Fibroblast of villous mesenchyme (primary cell): ENCODE data around the gene ALKBH3. TPM values are rescaled to one million over a fixed set of nuclear protein-coding genes. Genes with fewer than 3 reads are reported as not detected.

Source experiments
- DNase-seq: peaks from one replicate; pipeline ENCODE4 v3.0.0-alpha.2; 2010; ENCODE audit warnings: low read depth
- H3K4me3 ChIP-seq: 2 replicates; pipeline ENCODE4 v1.5.1; 2011; ENCODE audit warnings: low read depth, mild to moderate bottlenecking, low read length
- total RNA-seq: library from RNA; depleted of rRNA; stranded (reverse); fragments of >200 nt; gene quantifications from 2 replicates; pipeline ENCODE4 v1.2.3, GENCODE V29; 2012
- TF ChIP-seq, protein P1 (sequence below): IDR thresholded peaks from 2 replicates; pipeline ENCODE4 v1.5.1; 2012; ENCODE audit warnings: low read depth, mild to moderate bottlenecking, low read length; ENCODE audit not compliant: insufficient read depth

The ALKBH3 gene
- total RNA-seq, 1 donor, result 33.7 TPM

DNA sequence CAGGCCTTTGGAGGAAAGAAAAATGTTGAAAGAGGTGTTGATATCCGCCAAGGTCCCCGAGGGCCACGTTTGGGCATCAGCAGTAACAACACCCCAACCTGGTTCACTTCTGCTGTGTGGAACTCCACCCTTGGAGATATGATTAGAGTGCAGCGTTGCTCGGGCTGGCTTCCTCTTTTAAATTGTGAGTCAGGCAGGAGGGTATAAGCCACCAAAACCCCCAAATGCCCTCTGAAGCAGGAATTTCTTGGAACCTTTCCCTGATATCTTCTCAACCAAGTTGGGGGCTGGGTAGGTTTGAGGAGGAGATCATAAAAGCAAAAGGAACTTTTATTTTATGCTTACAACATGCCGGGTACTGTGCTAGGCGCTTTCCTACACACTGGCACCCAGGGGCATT lies 55.4 kb downstream of the ALKBH3 start:
- TF ChIP-seq, protein P1, sequence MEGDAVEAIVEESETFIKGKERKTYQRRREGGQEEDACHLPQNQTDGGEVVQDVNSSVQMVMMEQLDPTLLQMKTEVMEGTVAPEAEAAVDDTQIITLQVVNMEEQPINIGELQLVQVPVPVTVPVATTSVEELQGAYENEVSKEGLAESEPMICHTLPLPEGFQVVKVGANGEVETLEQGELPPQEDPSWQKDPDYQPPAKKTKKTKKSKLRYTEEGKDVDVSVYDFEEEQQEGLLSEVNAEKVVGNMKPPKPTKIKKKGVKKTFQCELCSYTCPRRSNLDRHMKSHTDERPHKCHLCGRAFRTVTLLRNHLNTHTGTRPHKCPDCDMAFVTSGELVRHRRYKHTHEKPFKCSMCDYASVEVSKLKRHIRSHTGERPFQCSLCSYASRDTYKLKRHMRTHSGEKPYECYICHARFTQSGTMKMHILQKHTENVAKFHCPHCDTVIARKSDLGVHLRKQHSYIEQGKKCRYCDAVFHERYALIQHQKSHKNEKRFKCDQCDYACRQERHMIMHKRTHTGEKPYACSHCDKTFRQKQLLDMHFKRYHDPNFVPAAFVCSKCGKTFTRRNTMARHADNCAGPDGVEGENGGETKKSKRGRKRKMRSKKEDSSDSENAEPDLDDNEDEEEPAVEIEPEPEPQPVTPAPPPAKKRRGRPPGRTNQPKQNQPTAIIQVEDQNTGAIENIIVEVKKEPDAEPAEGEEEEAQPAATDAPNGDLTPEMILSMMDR, result no peak
- no peak for DNase-seq
- H3K4me3 ChIP-seq, result no peak overlapping the region

DNA sequence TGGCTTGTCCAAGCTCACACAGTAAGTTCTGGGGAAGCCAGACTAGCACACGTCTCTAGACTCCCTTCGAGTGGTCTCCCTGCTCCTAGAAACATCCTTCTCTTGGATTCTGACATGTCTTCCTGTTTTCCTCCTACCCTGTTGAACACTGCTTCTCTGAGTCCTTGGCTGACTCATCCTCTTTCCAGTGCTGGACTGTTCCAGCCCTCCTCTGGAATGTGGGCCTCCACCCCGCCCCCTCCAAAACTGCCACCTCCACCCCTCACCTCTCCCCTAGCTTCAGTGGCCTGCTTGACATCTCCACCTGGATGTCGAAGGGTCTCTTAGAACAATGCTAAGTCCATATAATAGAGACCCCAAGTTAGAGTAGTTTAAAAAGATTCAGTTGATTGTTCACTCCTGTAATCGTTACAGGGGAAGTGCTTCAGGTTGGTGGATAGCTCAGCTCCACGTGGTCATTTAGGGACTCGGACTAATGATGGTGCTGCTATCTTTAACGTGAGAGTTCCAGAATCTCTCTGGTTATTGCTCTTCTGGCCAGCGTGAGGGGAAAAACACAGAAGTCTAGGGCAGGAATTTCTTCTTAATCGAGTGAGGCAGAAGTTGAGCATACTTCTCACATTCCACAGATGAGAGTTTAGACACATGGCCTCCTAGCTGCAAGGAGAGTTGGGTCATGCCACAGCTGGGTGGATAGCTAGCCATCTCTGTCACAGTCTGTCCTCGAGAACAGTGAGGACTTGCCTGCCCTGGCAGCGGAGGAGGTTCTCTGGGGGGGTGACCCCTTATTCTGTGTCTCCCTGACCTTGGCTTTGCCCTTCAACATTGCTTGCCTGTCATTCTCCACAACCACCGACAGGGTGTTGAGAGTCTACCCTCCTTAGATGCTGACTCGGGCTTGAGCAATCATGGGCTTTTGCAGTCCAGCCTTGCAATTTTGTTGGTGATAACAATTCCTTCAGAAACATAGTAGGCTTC lies 57.1 kb downstream of the ALKBH3 start:
- peak; percentile 72 for DNase-seq
- TF ChIP-seq, protein P1, result no peak
- no peak overlapping the region for H3K4me3 ChIP-seq

- TF ChIP-seq, protein P1, result no peak
- DNase-seq, result peak; percentile 63
- H3K4me3 ChIP-seq, result peak overlapping the region; percentile 59
Observed at GRCh38 chr11:43941257-43941994, 60.8 kb downstream of the ALKBH3 start.

DNA sequence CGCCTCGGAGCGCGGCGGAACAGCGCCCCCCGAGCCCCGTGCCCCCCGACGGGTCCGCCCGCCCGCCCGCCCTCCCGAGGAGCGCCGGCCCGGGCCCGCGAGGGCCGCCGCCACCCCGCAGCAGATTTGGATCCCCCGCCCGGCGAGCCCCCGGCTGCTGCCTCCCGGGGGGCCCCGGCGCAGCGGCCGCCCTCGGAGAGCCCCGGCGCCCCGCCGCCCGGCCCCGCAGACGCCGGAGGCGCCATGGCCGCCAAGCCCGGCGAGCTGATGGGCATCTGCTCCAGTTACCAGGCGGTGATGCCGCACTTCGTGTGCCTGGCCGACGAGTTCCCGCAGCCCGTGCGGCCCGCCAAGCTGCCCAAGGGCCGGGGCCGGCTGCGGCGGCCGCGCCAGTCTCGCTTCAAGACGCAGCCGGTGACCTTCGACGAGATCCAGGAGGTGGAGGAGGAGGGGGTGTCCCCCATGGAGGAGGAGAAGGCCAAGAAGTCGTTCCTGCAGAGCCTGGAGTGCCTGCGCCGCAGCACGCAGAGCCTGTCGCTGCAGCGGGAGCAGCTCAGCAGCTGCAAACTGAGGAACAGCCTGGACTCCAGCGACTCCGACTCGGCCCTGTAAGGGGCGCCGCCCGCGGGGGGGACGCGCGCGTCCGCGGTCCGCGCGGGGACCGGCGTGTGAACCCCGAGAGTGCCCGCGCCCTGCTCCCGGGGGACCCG lies 62.2 kb downstream of the ALKBH3 start:
- peak overlapping the region; percentile 59 for H3K4me3 ChIP-seq
- TF ChIP-seq, protein P1, result no peak
- DNase-seq, result peak; percentile 35

DNA sequence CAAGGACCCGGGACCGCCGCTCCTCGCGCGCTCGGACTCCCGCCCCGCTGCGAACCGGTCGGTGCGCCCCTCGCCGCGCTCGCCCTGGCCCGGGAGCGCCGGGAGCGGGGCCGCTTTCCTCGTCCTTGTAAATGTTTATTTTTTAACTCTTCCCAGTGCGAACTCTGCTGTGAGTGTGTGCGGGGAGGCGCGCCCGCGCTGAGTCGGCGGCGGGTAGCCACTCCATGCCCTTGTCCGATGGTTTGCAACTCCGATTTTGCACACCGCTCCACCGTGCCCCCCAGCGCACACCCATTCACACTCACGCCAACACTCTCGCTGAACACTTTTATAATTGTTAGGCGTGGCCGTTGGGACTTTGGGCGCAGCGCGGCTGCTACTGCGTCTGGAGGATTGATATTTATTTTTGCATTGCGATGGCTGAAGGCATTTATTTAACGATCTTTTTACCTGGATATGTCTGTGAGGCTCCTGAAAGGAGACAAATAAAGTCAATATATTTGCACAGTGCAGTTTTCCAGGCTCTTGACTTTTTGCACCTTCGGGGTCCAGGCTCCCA lies 62.8 kb downstream of the ALKBH3 start:
- H3K4me3 ChIP-seq, result peak overlapping the region; percentile 58
- TF ChIP-seq, protein P1, result no peak
- peak; percentile 19 for DNase-seq
